DMS 273 treated with DMSO at 0.1 percent for 48 hours (cell line): ENCODE data around the gene F10.
"Not testable (repeated sequence)": the region's sequence is repeated elsewhere in the genome, so short reads cannot be mapped to it uniquely, and the experiment has no call there.

Experiments
- DNase-seq: peaks from one replicate; lab custom pipeline; 2025; lab: John Stamatoyannopoulos, UW

F10 gene

DNA sequence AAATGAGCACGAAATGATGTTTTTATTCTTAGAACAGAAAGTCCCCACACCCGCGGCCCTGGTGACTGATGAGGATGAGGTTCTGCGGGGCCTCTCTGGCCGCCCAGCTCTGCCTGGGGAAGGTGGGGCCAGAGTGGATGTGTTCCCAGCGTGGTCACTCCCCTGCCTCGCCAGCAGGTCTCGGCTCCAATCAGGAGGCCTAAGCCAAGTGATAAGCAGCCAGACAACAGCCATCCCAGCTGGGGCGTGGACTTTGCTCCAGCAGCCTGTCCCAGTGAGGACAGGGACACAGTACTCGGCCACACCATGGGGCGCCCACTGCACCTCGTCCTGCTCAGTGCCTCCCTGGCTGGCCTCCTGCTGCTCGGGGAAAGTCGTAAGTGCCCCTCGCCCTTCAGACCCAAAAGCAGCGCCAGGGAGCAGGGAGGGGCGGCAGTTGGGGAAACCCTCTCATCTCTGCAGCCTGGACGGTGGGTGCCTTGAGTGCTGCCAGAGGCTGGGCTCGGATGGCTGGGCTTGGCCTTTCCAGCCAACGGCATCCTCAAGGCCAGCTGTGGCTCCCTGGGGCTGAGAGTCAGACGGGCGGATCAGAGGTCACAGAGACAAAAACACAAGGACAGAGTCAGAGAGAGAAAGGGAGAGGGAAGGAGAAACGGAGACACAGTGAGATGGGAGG, at the start of gene F10:
Gene F10, plus strand, starts transcription at position 250 of the 676 bp plus-strand sequence. Its CDS starts 57 bp downstream, at position 307.
- DNase-seq: no peak

DNA sequence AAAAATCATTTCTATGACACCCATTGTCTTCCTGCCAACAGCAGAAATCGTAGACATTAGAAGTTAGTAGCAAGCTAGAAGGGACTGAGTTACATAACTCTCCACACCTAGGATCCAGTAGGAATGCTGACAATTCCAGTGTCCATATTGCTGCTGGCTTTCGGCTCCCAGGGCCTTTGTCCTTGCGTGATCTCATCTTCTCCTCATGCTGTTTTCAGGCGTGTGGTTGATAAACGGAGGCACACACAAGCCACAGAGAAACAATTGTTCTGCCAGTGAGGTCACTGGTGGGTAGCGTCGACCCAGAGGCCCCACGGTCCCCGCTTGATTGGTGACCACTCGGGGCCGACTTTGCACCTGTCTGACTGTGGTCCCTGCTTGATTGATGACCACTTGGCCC, 48.7 kb upstream of the F10 start:
- no peak for DNase-seq

DNA sequence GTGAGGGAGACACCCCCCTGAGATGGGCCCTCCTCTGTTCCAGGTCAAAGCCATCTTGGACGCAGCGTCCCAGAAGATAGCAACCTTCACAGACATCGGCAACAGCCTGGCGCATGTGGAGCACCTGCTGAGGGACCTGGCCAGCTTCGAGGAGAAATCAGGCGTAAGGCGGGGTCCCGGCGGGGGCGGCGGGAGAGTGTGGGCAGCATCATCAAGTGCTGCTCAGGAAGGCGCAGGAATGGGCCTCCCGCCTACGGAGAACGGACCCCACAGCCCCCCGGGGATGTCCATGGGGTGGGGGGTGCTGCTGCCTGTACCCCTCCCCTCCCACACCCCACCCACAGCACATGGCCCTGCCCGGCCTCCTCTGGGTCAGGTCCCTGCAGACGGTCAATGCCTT, 48.2 kb upstream of the F10 start:
- no peak for DNase-seq

GRCh38 chr13:113074876-113075275, 47.7 kb upstream of the F10 start:
- no peak for DNase-seq

DNA sequence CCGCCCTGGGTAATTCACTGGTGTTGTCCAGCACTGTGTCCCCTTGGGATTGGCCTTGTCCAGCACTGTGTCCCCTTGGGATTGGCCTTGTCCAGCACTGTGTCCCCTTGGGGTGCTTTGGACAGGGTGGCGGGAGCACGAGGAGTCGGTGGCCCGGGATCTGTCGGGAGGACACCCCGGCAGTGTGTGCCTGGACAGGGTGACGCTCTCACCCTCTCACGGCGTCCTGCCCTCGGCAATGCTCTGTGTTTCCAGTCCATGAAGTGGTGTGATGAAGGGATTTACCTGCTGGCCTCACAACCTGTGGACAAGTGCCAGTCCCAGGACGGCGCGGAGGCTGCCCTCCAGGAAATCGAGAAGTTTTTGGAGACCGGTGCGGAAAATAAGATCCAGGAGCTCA, 46.9 kb upstream of the F10 start:
- DNase-seq: no peak

GRCh38 chr13:113076681-113077401, 45.8 kb upstream of the F10 start:
- DNase-seq: no peak

- DNase-seq: no peak
Observed at GRCh38 chr13:113077566-113077952, 45.0 kb upstream of the F10 start.

GRCh38 chr13:113077953-113078901, 44.4 kb upstream of the F10 start:
- DNase-seq: peak; percentile 55

DNA sequence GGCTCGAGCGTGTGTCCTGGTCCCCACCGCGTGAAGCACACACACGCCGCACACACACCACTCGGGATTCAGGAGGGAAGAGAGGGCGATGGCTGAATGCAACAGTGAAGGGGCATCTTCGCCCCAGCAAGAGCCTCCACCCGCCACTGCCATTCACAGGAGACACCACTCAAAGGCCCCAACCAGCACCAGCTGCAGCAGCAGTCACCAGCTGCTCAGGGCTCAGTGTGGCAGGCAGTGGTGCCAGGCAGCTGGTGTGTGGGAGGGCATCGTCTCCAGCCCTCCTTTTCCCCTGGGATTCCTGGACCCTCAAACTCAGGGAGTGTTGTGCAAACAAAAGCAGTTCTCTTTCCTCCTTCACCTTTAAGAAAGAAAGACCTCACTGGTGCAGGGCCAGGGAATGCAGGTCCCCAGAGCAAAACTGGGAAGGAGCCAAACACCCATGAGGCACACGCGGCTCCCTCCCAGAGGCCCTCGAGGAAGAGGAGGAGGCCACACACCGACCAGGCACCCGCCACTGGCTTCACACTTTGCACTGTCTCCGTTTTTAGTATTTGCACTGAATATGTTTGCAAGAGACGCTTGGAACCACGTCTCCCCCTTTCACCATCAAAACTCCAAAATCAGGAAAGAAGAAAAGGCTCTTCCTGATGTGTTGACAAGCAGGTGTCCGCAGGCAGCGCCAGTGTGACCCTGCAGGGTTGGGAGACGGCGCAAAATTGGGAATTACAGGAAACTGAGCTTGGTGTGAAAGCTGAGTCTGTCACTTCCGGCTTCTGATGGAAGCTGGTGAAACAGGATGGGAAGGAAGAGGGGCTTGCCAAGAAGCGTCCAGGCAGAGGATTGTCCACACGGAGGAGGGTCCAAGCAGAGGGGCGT, 43.5 kb upstream of the F10 start:
- peak; percentile 55 for DNase-seq

DNA sequence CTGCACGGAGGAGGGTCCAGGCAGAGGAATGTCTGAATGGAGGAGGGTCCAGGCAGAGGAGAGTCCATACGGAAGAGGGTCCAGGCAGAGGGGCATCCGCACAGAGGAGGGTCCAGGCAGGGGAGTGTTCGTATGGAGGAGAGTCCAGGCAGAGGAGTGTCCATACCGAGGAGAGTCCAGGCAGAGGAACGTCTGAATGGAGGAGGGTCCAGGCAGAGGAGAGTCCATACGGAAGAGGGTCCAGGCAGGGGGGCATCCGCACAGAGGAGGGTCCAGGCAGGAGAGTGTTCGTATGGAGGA, 42.9 kb upstream of the F10 start:
- not testable (repeated sequence) for DNase-seq

- DNase-seq: no peak
Observed at GRCh38 chr13:113080361-113080831, 42.2 kb upstream of the F10 start.

- DNase-seq: no peak
Observed at GRCh38 chr13:113080901-113081521, 41.6 kb upstream of the F10 start.

GRCh38 chr13:113082198-113083021, 40.2 kb upstream of the F10 start:
- no peak for DNase-seq

DNA sequence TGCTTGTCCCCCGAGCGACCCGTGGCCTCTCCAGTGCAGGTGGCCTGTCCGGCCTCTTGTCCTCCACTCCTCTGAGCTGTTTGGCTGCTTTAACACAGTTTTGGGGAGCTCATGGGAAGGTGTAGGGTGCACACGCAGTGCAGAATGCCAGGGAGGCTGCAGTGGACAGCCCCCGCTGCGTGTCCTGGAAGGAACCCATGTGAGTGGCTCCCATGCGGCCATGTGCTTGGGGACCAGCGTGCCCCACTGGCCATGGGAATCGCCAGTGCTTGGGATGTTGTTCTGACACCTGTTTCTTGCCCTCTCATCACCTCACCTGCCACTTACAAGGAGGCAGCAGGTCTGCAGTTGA, 39.6 kb upstream of the F10 start:
- no peak for DNase-seq

DNA sequence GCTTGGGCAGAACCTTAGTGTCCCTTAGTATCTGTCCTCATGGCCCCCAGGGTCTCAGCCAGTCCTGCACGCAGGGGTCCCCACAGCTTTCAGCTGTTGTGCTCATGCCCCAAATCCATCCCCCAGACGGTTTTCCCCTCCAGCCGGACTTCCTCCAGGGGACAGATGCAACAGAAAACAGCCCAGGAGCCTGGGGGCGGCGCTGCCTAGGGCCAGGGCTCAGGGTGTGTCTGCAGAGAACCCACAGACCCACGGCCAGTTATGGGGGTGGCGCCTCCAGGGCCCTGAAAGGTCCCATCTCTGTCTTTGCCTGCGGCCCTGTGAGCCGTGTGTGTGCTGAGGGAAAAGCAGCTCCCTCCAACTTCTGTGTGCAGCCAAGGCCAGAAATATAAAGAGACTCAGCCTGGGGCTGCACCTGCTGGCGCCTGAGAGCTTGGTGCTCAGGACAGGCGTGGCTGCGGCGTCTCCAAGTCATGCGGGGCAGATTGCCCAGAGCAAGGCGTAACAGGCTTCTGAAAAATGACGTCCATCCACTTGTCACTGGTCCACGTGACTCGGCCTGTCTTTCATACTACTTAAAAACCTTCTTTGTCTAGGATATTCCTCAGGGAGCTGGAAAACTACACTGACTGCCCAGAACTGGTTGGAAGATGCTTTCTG, 39.1 kb upstream of the F10 start:
- peak; percentile 2 for DNase-seq

- DNase-seq: no peak
Observed at GRCh38 chr13:113084094-113084942, 38.3 kb upstream of the F10 start.

DNA sequence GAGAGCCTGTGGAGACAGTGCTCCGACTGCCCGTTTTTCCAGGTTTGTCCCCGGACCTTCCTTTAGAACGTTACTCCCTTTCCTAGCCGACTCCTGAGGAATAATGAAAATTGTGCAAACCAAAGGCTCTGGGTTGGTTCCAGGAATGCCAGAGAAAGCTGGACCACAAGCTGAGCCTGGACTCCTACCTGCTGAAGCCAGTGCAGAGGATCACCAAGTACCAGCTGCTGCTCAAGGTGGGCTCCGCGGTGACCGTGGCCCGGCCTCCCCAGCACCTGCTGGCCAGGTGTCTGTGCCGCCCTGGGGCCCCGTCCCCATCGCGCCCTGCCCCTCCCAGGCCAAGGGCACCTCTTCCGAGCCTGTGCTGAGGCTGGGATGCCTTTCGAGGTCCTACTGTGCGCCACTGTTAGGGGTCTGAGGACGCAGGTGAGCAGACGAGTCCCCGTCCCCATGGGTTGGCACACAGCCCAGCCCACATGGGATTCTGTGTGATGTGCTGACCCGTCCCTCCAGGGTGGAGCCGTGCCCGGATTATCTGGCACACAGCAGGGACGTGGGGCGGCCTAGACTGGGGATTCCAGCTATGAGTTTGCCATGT, 37.6 kb upstream of the F10 start:
- no peak for DNase-seq

- no peak for DNase-seq
Observed at GRCh38 chr13:113086031-113086750, 36.4 kb upstream of the F10 start.
